UCSD-AML1 (cell line): ENCODE results near the gene CFAP57.
"Not testable (repeated sequence)": the region's sequence is repeated elsewhere in the genome, so short reads cannot be mapped to it uniquely, and the experiment has no call there.

Source experiments
- DNase-seq: peaks from one replicate; lab custom pipeline; 2025; ENCODE audit not compliant: unreplicated experiment; lab: John Stamatoyannopoulos, UW

CFAP57 gene

DNA sequence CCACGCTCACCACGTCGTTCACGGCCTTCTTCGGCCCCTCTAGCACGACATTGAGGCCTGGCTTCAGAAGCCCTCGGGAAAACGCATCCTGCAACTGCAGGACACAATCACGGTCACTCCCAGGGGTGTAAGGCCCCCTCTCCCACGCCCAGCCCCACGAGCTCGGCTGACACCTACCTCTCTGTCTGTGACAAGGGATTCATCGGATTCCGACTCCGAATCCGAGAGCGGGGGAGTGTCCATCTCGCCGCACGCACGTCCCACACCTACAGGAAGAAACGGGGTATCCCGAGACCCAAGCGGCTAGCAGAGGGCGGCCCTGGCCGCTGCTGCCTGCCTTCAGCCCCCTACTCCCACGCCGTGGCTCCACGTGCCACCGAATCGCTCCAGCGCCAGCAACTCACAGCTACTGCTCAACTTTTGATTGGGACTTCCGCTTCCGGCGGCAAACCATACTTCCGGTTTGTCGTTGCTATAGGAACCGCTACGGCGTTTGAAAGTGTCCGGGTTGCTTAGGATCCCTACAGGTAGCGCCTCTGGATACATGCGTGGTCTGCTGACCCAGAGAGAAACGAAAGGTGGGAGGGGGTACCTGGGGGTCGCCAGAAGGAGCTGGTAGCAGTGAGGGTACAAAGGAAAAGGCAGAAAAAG lies at the start of gene CFAP57, which contains the start of gene EBNA1BP2:
Gene CFAP57 (plus strand): TSS at position 455 of the 651 bp plus-strand sequence. CDS start 424 bp downstream, outside the sequence.
Gene EBNA1BP2 (minus strand): TSS at position 415 of the 651 bp plus-strand sequence. CDS start 172 bp downstream, at position 243.
- peak; percentile 91 for DNase-seq

DNA sequence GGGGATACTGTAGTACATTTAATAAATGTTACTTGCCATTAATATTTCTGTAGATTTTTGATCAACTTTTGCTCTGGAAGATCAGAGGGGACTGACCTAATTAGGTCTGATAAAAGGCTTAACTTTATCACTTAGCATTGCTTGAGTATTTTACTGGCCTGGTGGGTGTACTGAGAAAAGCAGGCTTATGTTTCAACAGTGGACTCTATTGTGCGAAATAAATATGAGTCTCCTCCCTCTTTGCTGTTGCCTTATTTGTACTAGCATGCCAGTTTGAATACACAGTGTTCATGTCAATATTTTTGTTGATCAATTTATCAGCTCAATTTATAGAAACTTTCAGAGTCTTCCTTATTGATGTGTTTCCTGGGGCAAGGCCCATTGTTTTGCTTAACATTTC lies 49.1 kb upstream of the CFAP57 start:
- no peak for DNase-seq

DNA sequence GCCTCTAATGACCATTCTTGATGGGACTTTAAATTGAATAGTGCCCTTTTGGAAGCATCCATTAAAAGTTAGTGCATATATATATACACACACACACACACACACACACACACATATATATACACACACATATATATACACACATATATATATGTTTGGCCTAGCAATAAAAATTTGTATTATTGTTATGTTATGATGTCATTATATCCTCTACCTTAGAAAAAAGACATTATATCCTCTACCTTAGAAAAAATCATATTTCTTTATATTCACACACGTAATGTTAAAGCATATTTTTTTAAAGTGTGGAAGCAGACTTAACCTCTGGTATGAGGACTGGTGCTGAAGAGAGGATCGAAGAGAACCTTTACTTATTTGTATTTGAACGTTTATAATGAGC lies 43.3 kb upstream of the CFAP57 start:
- DNase-seq, result no peak

DNA sequence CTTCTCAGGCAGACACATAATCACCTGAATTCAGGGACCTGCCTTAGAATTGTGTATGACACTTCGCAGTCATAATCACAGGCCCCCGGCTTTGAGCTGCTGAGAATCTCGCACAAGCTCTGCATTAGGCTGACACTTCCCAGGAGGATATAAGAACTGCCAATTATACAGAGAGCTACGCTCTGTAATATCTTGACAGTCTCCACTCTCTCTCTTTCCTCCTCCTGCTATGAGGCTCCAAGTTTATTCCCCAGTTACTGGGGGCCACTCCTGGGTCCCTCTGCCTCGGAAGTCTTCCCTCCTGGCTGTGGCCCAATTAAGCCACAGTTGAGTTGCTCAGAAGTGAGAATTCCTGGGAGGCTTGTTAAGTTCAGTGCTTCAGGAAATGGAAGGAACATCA lies 42.7 kb upstream of the CFAP57 start:
- DNase-seq, result no peak

DNA sequence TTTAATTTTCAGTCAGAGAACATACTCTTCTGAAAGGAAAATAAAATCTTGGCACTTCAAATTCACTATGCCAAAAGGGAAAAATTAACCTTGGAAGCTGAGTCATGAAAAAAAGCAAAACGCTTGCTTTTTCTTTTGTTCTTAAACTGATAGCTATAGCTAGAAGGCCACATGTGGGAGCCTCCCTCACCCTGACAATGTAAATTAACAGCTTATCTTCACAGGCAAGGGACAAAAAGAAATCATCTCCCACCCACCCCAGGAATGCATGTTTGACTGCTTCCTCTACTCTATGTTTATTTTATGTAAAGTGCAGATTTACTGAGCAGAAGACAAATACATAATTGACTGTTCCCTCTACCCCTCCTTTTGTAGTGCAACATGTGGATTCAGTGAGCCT lies 38.1 kb upstream of the CFAP57 start:
- no peak for DNase-seq

DNA sequence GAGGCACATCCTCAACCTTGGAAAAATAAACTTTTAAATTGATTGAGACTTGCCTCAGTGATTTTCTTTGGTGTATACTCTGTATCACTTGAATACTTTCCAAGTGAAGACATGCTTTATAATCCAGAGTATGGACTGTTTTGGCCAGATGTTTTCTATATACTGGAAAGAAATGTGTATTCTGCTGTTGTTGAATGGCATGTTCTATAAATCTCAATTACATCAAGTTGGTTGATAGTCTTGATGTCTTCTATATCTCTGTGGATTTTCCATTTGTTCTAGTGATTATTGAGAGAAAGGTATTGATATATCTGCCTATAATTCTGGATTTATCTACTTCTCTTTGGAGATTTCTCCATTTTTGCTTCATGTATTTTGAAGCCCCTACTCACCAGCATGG lies 37.5 kb upstream of the CFAP57 start:
- no peak for DNase-seq

DNA sequence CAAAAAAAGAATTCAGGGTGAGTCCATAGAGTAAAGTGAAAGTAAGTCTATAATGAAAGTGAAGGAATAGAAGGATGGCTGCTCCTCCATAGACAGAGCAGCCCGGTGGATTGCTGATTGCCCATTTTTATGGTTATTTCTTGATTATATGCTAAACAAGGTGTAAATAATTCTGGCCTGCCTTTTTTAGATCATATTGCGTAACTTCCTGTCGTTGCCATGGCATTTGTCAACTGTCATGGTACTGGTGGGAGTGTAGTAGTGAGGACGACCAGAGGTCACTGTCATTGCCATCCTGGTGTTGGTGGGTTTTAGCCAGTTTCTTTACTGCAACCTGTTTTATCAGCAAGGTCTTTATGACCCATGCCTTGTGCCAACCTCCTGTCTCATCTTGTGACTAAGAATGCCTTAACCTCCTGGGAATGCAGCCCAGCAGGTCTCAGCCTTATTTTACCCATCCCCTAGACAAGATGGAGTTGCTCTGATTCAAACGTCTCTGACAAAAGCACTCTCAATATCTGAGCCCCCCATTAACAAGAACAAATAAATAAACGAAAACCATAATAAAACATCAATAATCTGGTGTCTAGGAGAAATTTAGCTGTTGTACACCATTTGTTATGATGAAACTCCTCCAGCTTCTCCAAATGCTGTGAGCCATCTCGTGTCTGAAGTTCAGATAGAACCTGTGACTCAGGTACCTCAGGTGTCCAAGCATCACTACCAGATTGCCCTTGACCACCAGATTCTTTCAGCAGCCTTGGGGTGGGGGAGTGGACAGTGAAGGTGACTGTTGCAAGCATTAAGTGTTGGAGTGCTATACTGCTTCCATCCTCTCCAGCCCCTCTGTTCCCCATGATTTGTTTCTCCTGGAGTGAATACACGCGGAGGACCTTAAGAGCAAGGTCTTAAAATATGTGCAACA lies 36.0 kb upstream of the CFAP57 start:
- DNase-seq, result no peak

DNA sequence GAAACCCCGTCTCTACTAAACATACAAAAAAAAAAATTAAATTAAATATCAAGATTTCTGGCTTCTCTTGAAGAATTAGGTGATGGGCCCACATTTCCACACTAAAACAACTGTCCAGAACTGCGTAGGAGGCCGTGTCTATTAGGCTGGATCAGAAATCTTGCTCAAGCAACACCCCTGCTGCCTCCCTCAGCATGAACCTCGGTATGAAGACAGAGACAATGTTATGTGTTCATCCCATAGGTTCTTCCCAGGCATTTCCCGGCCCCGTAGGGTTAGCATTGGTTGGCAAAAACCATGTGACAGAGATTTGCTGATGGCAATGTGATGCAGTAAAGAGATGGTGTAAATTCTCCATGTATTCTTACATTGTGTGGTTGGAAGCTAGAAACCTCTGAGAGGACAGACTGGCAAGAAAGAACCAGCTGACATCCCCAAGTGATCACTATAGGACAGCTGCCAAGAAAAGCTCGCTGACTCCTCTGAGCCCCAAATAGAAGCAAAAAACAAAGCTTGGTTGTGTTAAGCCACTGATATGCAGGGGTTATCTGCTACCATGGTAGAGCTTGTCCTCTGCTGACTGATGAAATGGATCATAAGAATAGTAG lies 34.6 kb upstream of the CFAP57 start:
- DNase-seq, result no peak

DNA sequence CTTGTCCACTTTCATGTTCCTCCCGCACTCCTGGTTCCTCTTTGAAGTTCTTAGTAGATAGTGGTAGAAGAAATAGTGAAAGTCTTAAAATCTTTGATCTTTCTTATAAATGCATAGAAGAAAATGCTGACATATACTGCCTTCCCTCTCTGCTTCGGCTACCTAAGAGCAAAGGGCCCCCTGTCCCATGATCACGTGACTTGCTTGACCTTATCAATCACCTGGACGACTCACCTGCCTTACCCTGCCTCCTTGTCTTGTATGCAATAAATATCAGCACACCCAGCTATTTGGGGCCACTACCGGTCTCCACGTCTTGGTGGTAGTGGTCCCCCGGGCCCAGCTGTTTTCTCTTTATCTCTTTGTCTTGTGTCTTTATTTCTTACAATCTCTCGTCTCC lies 32.8 kb upstream of the CFAP57 start:
- DNase-seq, result not testable (repeated sequence)

DNA sequence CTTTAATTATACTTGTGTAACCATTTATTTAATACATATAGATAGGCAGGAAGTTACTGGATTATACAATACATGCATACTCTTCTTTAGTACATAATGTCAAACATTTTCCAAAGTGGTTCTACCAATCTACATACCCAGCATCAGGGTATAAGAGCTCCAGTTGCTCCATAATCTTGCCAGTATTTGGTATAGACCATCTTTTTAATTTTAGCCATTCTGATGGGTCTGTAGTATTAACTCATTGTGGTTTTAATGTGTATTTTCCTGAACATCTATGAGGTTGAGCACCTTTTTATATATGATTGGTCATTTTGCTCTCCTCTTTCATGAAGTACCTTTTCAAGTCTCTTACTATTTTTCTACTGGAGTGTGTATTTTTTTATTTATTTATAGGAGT lies 32.1 kb upstream of the CFAP57 start:
- DNase-seq, result no peak

DNA sequence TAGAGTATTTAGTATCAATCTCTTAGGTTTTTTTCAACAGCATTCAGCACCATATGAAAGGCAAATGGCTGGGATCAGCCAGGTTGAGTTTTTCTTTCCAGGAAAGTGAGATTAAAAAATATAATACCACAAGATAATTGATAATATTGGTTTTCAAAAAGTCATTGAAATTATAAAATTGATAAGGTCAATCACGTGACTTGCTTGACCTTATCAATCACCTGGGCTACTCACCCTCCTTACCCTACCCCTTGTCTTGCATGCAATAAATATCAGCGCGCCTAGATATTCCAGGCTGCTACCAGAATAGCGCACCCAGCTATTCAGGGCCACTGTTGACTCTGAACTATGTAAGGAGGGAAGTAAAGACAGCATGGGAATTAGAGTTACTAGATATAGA lies 31.5 kb upstream of the CFAP57 start:
- DNase-seq, result no peak

DNA sequence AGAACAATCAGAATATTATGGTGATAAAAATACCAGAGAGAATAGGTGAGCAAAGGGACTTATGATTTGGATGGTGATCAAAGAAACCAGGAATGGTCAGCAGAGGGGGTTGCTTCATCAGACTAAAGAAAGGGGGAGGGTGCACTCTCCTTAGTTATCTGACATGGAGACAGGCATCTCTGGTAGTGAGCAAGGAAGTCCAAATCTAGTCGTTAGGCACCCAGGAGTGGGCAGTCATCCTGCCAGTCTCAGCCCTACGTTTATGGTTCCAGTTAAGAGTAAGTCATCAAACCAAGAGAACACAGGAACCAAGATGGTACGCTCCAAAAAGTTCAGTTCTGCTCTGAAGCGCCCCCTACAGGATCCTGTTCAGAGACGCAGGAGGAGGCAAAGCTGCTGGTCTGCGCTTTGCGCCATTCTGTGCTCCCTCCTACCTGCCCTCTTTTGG lies 28.7 kb upstream of the CFAP57 start:
- no peak for DNase-seq

DNA sequence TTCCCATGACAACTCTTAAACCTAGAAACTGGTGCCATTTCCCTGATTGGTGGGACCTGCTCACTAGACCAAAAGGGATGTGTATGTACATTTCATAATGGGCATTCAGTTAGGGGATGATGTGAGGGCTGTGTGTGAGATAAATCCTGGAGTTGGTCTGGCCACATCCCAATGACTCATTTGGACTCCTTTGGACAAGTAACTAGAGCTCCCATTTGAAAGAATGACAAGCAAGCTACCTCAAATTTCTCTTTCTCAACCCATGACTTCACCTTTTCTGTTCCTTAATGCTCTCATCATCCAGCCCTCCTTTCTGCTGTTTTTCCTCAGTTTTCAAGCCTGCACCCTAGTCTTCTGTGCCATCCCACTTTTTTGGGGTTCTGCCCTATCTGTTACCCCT lies 27.9 kb upstream of the CFAP57 start:
- no peak for DNase-seq

DNA sequence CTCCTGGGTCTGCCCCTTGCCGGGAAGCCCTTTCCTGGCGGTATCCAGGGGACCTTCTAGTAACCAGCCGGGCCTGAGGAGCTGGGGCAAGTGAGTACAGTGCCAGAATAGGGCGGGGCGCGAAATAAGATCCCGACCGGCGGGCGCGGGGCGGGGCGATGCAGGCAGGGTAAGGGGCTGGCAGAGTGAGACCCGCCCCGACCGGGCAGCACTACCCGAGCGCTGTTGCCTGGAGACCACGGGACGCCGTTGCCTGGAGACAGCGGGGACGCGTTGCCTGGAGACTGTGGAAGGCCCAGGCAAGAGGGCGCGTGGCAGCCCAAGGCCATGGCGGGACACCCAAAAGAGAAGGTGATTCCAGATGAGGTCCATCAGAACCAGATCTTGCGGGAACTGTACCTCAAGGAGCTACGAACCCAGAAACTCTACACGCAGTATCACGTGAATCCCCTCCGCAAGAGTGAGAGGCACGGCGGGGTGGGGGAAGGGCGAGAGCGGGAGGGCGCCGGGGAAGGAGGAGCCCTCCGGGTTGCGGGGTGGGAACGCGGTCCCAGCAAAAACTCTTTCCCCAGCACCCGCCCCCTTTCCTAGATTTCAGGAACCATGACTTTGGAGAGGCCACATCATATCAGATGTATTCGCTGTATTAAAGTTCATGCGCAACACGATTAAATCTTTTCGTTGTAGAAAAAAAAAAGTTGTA lies 24.4 kb upstream of the CFAP57 start:
- peak; percentile 65 for DNase-seq

DNA sequence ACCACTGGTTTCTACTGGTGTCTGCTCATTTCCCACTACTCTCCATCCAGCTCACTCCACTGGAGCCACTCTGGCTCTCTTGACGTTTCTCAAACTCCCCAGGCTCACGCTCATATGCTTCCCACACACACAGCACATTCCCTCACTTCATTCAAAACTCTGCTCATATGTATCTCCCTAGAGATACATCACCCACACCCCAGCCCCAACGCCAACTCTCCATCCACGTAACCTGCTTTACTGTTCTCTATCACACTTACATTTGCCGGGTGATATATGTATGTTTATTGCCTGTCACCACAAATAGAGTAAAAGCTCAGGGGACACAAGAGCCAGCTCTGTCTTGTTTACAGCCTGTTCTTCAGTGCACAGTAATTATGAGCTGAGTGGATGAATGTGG lies 22.2 kb upstream of the CFAP57 start:
- DNase-seq, result no peak

DNA sequence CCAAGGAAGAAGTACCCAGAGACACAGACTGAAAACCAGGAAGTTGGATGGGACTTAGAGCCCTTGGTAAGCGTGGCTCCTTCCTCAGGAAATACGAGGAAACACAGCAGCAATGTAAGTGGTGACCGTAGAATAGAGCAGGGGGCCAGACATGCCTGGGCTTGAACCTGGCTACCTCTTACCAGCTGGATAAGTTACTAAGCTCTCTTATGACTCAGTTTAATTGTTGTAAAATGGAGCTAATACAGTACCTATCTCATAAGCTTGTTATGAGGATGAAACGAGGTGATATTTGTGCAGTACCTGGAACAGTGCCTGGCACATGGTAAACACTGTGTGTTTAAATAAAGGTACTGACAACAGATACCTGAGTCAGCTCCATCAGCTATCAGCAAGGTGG lies 19.3 kb upstream of the CFAP57 start:
- peak; percentile 41 for DNase-seq

DNA sequence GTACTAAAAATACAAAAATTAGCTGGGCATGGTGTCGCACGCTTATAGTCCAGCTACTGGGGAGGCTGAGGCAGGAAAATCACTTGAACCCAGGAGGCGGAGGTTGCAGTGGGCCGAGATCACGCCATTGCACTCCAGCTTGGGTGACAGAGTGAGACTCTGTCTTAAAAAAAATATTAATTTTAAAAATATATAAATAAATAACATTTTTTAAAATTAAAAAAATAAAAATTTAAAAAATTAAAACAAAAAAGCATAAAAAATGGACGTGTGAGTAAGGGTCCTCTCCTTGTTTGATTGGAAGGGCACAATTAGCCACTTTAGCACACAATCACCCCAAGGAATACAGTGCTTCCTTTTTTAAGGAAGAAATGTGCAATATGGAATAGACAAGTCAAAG lies 18.7 kb upstream of the CFAP57 start:
- no peak for DNase-seq

DNA sequence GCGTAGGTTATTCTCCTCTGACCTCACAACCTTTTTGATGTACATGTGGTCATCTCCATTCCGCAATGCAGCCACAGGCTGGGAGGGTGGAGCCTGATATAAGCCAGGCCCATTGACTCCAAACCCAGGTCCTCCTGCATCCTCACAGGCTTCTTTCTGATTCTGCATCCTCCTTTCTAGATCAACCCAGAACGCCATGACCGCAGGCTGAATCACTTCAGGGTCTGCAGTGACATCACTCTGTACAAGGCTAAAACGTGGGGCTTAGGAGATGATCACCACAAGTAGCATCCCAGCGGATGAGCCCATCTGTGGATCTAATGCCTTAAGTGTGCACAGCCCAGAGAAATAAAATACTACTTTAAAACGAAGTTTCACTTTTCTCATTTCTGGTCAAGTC lies 16.1 kb upstream of the CFAP57 start:
- DNase-seq, result no peak

DNA sequence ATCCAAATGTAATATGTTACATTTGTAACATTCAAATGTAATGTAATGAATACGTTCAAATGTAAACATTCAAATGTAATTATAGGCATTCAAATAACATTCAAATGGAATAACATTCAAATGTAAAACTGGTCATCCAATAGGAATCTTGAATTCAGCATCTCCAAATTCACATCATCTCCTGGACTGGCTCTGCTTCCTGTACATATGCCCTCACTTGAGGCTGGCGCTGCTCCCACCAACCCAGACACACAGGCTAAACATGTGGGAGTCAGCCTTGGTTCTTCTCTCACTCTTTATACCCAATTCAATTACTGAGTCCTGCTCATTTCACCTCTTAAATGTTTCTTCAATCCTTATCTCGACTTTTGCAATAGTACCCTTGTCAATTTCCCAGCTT lies 7.0 kb upstream of the CFAP57 start:
- no peak for DNase-seq

DNA sequence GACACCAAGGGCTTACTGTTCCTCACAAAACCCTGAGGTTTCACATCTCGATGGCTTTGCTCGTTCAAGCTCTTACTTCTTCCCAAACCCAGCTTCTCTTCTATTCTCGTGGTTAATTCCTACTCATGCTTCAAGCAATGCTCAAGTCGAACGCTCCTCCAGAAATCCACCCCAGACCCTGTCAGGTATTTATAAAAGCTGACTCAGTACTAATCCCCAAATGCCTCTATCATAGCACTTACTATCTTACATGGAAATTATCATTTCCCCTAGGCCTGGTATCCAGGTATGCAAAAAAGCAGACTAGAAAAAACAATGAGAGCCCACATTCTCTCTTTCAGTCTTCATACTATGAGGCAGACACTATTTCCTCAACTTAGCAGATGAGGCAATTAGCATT lies 6.4 kb upstream of the CFAP57 start:
- DNase-seq, result no peak

DNA sequence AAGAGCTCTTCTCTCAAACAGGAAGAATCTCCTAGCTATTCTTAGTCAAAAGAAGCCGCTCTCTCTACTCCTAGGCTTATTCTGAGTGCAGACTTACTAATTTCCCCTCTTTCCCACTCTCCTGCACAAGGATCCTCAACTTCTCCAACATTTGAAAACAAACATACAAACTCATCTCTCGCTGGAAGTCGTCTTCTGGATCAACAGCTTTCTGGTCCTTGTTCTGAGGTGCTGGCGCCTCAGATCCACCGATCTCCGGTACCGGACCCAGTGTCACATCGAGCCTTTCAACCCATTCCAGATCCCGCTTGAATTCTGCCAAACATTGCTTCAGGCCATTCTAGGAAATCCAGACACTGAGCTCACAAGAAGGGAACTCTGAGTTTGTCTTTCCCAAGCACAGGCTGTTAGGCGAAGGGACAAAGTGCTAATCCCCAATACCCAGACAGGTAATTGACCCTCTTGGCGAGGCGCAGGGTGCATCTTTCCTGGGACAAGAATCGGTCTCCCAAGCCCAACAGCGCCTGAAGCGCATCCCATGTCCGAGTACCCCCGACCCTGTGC lies 736 bp upstream of the CFAP57 start:
- DNase-seq, result no peak
